ENCODE measurements around the gene ZFP2. TPM values are rescaled to one million over a fixed set of nuclear protein-coding genes. Genes with fewer than 3 reads are reported as not detected.

ZFP2 gene
- total RNA-seq, 1 donor from 2014 or later = 2.1 TPM

DNA sequence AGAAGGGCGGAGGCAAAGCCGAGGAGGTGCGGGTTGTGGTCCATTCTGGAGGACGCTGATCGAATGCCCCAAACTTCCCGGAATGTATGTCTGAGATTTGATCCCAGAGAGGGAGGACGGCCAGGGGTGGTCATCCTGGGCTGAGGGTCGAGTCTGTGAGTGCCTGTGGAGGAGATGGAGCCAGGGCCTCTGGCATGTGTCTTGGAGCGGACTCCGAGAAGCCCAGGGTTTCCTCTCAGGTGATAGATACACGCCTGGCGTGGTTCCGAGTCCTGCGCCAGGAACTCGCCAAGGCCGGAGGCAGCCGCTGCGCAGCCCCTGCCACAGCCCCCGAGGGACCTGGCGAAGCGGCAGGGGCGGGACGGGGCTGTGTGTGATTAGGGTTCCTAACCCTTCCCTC is 45.6 kb downstream of the ZFP2 start:
- DNase-seq (no peak), ATAC-seq (no peak)
- Histone ChIP-seq H3K27me3 (no peaks in the 10 kb centered on the region), H3K36me3 (no peaks in the 10 kb centered on the region), H3K27ac (peak overlapping the region; percentile 82), H3K9me3 (peaks cover 25% of the 10 kb centered on the region), H3K4me1 (no peaks in the 10 kb centered on the region), H3K4me3 (peak overlapping the region; percentile 67)
- TF ChIP-seq CTCF (IDR thresholded peaks at IDR 0.05) = no peak
- intact Hi-C loops (cut with DNase I) = no loop called here

DNA sequence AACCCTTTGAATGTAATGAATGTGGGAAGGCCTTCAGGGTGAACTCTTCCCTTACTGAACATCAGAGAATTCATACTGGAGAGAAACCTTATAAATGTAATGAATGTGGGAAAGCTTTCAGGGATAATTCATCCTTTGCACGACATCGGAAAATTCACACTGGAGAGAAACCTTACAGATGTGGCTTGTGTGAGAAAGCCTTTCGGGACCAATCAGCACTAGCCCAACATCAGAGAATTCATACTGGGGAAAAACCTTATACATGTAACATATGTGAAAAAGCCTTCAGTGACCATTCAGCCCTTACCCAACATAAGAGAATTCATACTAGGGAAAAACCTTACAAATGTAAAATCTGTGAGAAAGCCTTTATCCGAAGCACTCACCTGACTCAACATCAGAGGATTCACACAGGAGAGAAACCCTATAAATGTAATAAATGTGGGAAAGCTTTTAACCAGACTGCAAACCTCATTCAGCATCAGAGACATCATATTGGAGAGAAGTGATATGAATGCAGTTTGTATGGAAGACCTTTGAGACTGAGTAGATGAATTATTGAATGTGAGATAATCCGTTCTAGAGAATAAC is 69.8 kb downstream of the ZFP2 start:
- H3K4me3 ChIP-seq = no peak overlapping the region
- TF ChIP-seq CTCF (IDR thresholded peaks at IDR 0.05) = no peak
- peaks cover 77% of the 10 kb centered on the region for H3K9me3 ChIP-seq
- intact Hi-C loops (cut with DNase I) = no loop called here
- no peak overlapping the region for H3K27ac ChIP-seq
- H3K4me1 ChIP-seq = no peaks in the 10 kb centered on the region
- ATAC-seq (no peak), DNase-seq (no peak)
- H3K27me3 ChIP-seq = no peaks in the 10 kb centered on the region
- no peaks in the 10 kb centered on the region for H3K36me3 ChIP-seq

DNA sequence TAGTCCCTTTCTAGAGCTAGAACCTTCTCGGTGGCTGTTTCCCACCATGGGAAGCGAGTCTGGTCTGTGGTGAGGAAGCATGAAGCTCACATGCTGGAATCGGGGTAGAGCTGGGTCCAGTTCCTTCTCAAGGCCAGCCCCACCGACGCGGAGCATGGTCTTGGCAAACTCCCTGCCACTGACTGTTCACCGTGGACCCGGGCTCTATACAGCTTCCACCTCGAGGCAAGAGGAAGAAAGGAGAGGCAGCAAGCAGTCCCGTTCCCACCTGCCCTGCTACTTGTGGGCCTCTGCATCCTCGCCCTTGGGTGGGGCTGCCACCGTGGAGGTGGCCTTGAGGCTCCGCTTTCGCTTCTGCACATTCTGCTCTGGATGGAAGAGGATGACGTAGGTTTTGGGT is 85.7 kb downstream of the ZFP2 start:
- Histone ChIP-seq H3K9me3 (peaks cover 17% of the 10 kb centered on the region), H3K4me1 (no peaks in the 10 kb centered on the region), H3K27me3 (no peaks in the 10 kb centered on the region), H3K4me3 (no peak overlapping the region), H3K36me3 (no peaks in the 10 kb centered on the region), H3K27ac (no peak overlapping the region)
- no peak for DNase-seq
- no peak for TF ChIP-seq CTCF (IDR thresholded peaks at IDR 0.05)
- no peak for ATAC-seq
- intact Hi-C loops (cut with DNase I) = no loop called here

Other genes starting within 250 kb of the ZFP2 start
- gene ZNF354A, start 165.3 kb upstream of the ZFP2 start, total RNA-seq = 13.3 TPM
- 15.7 TPM for gene ZNF354B, start 36.0 kb upstream of the ZFP2 start, total RNA-seq
- 3.1 TPM for gene ZNF454, start 45.3 kb downstream of the ZFP2 start, total RNA-seq
- not detected for gene GRM6, start 99.4 kb downstream of the ZFP2 start, total RNA-seq
- 6.7 TPM for gene ZNF879, start 127.9 kb downstream of the ZFP2 start, total RNA-seq
- gene ZNF354C, start 164.5 kb downstream of the ZFP2 start, total RNA-seq = 6.7 TPM

All from upper lobe of right lung (tissue), 1 donor.